HG02938 (cell line): ENCODE data around the gene RRAGC.
"Not testable (repeated sequence)": the region's sequence is repeated elsewhere in the genome, so short reads cannot be mapped to it uniquely, and the experiment has no call there.

Experiments
- ATAC-seq: cut with Tn5 transposase; IDR thresholded peaks from one replicate; pipeline ENCODE4 v1.9.1; 2021; ENCODE audit warnings: mild to moderate bottlenecking, moderate library complexity; ENCODE audit not compliant: unreplicated experiment

The RRAGC gene

DNA sequence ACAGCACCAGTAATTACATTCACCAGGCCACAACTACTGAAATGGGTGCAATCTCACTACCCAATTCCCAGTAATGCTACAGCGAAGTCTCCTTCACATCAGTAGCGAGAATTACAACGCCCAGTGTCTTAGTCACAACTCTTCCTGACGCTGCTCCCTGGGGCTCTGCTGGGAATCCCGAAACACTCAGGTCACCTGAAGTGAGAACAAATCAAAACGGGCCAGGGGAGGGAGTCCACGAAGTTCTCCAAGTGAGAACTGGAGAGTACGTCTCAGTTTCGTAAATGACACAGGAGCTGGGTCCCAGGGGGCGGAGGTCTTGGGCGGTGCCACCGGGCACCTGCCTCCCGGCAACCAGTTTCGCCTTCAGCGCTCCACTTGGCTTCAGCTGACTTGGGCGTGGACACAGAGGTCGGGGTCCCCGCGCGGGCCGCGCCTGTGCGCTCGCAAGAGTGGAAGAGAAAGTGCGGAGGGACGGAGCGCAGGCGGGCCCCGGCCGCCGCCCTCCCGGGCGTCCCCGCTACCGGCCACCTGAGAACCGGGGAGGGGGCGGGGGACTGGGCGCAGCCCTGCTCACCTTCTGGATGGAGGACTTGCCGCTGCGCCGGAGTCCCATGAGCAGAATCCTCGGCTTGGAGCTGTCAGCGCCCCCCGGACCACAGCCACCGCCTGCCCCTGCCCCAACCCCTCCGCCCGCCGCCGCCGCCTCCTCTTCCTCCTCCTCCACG lies 575 bp downstream of the RRAGC start:
- peak; percentile 24 for ATAC-seq

DNA sequence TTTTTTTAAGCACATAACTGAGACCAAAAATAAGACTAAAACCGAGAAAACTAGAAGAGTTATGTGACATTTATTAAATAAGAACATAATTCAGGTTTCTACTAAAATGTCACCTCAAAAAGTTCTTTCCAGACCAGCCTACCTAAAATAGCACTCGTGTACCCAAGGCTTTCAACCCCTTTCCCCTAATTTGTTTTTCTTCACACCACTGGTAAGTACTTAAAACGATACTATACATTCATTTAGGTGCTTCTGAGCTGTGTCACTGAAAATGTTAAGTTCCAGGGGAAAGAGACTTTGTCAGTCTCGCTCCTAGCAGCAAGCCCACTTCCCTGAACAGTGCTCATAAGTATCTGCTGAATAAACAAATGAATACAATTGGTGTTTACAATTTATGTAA lies 6.8 kb downstream of the RRAGC start:
- ATAC-seq, result no peak

DNA sequence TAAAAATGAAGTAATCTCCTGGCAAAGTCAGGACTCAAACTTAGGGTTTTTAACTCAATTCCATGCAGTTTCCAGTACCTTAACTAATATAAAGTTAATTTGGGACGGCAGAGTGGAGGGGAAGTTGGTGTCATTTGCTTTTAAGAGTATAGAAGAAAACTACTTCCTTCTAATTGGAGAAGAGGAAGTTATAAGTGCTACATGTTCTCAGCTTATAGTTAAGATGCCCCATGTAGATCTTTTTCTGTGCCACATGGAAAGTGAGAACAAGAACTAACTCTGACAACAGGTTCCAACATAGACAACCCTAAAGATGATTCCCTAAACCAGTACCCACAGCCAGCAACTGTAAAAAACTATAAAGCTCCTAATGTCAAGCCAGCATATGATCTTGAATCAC lies 11.5 kb downstream of the RRAGC start:
- no peak for ATAC-seq

DNA sequence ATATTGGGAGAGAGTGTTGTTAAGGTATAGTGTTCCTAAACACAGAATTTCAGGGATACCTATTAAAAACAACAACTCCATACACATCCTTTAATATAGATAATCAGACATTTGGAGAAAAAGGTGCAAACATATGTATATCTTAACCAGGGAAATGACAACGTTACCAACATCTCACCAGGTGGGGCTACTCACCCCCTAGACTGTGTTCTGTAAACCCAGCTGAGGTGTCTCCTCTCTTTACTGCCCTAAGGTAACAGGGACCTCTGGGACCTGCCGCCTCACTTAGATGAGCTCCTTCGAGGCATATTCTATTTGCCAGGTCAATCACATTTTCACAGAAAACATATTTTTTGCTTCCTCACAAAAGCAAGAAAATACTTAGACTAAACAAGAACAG lies 13.4 kb downstream of the RRAGC start:
- no peak for ATAC-seq

DNA sequence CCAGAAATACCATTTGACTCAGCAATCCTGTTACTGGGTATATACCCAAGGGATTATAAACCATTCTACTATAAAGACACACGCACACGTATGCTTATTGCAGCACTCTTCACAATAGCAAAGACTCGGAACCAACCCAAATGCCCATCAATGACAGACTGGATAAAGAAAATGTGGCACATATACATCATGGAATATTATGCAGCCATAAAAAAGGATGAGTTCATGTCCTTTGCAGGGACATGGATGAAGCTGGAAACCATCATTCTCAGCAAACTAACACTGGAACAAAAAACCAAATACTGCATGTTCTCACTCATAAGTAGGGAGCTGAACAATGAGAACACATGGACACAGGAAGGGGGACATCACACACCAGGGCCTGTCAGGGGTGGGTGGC lies 14.5 kb downstream of the RRAGC start:
- not testable (repeated sequence) for ATAC-seq

DNA sequence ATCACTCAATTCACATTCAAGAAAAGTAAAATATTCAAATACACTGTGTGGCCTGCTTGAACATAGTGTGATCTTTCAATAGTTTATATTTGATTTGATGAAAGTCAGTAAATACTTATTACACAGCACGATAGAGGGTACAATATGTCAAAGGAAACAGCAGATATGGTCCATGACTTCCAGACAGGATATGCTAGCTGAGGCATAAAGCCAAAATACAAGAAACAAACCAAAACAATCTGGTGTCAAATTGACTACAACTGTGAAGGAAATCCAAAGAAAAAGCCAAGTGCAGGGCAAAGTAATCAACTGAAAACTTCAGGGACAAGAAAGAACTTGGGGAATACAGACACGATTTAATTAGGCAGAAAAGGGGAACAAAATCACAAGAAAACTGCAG lies 19.3 kb downstream of the RRAGC start:
- no peak for ATAC-seq

DNA sequence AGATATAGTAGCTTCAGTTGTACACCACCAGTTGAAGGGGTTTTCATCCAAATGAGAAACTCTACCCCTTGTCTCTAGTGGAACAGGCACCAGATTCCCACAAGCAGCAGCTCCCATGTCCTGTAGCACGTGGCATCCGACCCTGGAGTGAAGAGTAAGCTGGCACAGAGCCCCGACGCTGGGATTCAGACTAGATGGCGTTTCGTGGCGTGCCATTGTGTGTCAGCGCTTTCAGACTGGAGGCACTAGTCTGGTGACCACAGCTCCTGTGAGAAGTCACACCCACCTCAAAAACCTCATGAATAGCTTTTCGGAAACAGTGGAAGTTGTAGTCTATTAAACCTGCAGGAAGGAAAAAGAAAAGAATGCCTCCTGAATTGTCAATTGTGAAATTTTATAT lies 20.2 kb downstream of the RRAGC start:
- ATAC-seq, result no peak

DNA sequence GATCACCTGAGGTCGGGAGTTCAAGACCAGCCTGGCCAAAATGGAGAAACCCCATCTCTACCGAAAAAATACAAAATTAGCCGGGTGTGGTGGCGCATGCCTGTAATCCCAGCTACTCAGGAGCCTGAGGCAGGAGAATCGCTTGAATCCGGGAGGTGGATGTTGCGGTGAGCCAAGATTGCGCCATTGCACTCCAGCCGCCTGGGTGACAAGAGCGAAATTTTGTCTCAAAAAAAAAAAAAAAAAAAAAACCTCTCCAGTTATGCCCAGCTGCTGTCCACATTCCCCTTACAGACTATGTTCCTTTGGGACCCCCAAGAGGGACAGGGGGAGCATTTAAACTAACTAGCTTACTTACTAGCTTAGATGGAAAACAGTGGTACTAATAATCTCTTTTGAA lies 23.3 kb downstream of the RRAGC start:
- ATAC-seq, result not testable (repeated sequence)

DNA sequence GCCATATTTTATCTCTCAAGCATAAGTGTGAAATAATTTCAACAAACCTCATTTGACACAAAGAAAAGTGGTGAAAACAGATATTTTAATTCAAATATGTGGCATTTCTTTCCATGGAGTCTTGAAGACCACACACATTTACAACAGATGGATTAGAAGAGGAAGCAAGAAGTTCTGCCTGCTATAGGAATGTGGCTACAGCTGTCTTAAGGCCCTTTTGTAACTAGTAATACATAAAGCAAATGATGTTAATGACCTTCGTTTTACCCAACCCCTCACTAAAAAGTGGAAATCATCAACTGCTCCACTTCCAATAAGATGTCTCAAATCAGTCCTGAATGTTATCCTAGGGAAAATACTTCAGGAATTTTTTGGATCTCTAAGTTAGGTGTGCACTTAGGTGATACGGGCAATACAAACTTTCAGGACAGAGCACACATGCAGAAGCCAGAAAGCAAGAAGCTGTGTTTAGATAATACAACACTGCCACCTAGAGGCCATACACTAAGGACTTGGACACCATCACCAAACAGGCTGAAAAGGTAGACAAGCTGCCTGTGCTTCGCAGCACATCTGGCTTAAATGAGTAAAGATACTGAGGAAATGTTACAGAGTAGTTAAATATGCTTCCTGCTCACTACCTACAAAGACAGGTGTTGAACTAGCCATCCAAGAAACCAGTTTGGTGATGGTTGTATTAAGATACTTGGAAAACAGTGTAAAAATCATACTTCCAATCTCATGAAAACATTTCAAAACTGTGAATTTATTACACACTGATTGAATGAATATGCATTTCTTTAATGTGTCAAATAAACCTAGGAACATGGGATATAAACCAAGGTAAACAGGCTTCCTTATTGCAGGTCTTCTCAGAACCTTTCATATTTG lies 24.4 kb downstream of the RRAGC start:
- no peak for ATAC-seq

DNA sequence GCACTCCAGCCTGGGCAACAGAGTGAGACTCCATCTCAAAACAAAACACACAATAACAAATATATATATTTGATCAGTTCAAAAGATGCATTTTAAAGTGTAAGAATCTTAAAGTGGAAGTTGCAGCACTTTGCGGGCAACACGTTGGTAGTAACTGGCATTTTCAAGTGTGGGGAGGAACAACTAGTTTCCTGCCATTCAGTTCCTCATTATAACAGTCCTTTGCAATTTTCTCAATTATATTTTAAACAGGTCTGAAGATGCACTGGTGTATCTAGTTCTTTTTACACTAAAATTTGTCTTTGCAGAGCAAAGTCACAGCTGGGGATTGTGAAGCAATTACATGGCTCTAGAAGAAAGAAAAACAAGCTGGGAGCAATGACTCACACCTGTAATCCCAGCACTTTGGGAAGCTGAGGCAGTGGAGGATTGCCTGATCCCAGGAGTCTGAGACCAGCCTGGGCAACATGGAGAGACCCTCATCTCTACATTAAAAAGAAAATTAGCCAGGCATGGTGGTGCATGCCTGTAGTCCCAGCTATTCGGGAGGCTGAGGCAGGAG lies 25.3 kb downstream of the RRAGC start:
- no peak for ATAC-seq

DNA sequence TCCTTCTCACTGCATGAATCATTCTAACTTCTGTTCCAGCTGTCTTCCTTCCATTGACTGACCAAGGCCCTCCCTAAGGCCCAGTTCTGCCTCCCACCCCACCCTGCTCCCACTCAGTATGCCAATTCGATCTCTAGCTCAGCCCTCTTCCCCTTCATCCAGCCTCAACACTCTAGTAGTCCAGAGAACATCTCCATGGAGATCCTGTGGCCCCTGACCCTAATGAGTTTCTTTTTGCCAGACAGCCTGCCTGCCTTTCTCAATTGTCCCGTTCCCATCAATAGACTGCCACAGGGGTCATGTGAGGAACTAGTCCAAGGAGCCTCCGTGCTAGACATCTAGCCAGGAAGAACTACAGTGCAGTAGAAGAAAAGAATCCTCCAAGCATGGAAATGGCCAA lies 26.4 kb downstream of the RRAGC start:
- no peak for ATAC-seq

DNA sequence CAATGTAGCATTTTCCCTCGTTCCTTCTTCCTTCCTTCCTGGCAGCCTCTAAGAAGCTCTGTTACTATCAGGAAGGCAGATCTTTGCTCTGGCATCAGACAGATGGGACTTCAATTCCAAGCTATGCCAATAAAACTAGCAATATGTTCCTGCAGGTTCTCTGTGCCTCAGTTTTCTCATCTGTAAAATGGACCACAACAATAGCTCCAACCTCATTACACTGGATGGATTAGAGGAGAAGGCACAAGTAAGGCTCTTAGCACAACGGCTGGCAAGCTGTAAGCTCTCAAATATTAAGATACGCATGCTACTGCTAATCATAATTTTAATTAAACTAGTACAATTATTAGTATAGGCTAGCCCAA lies 27.2 kb downstream of the RRAGC start:
- no peak for ATAC-seq

DNA sequence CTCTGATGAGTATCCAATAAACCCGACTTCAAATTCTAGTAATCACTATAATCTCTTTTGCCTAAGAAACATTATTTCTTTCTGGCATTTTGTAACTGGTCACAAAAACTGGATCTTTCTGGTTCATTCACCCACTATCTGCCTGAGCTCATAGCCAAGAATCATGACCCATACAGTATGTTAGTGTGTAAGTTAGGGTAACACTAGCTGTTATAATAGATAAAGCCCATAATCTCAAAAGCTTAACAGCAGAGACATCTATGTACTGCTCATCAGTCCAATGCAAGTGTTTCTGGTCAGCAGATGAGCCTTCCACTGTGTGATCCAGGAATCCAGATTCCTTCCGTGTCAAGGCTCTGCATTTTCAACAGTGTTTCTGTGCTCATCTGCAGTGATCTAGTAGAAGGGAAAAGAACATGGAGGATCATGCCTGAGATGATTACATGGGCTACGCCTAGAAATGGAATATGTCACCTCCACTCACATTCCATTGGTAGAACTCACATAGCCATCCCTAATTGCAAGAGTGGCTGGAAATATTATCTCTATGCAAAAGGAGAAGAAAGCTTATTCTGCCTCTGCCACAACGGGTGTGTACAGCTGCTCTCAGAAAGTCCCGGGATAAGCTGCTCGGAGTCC lies 27.7 kb downstream of the RRAGC start:
- no peak for ATAC-seq

DNA sequence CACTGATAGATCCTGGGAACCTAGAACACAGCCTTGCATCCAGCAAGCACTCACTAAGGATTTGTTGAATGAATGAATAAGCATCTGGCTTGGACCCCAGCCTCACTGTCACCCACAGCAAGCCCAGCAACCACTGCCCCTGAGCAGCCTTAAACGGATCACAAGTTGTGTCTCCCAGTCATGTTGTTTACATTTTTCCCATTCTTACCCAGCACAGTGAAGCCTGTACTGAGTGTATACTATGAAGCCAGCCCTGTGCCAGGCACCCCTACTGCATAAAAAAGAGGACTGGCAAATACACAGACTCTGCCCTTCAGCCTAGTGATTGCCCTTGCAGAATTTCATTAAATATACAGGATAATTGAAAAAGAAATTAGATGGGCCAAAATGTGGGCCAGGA lies 30.2 kb downstream of the RRAGC start:
- ATAC-seq, result no peak

DNA sequence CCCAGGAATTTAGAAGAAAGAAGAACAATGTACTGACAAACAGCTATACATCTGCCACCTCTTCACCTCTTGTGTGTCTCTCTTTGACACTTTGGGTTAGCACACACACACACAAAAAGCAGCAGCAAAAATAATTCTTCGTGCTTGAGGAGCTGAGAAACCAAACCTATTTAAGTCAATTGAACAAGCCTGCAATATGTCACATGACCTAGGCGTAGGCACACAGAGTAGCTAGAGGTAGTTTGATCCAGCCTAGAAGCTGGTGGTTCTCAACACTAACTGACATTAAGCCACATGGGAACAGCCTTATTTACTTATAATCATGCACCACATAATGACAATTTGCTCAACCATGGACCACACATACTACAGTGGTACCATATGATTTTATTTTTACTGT lies 32.3 kb downstream of the RRAGC start:
- ATAC-seq, result no peak

DNA sequence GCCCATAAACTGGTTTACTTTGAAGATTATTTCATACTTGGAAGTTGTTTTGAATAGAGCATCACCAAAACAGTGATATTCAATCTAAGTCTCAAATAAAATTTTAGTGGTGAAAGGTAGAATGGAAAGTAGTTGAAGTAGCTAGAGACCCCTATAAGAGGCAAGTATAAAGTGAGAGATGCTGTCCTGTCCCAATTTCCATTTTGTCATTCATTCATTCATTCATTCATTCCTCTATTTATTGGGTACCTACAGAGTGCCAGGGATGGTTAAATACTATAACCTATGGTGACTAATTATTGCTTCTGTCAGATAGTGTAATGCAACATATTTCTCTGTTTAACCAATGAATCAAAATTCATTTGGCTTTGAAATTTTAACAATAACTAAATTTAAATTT lies 32.7 kb downstream of the RRAGC start:
- no peak for ATAC-seq

DNA sequence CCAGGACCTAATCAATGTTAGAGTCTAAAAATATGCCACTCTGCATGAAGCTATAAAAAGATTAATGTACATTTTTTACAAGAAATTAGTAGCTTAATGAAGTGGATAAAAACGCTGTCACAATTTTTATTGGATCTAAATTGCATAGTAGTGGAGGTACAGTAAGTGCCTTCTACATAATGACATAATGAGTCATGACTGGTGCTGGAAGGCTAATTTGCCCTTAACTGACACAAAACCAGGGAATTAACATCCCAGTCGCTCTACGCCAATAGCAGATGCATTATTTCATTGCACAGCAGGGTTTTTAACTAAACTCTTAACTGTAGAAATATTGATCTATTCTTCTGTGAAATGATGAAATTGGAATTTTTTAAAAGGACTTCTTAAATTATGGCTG lies 33.3 kb downstream of the RRAGC start:
- ATAC-seq, result no peak

DNA sequence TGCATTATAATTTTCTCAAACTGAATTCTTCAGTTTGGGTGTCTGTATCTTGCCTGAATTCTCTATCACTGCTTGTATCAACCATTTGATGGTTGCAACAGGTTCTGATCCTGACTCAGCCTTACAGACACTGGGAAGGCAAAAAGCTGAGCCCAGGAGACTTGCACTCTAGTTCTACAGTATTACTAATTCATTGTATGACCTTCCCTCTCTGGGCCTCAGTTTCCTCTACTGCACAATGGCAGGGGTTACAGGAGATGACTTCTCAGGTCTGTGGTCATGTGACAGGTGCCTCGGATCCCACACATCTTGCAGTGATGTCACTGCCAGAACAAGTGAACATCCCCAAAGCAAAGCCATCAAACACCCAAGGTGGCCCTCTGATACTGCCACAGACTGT lies 38.7 kb downstream of the RRAGC start:
- ATAC-seq, result no peak

DNA sequence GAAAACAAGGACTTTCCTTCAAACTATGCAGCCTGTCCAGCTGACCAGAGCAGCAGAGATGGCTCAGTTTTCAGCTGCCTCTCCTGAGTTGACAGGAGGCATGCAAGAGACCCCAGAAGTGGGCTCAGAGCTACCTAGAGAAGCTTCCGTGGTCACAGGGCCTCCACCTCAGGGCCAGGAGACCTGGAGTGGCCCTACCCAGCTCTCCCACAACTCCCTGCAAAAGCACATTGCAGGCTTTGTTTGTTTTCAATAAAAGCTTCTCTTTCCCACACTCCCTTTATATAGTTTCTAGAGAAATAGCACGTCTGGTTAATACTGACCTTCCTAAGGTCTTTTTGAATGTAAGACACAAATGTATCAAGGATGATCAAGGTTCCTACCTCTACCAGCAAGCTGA lies 40.1 kb downstream of the RRAGC start:
- ATAC-seq, result no peak

DNA sequence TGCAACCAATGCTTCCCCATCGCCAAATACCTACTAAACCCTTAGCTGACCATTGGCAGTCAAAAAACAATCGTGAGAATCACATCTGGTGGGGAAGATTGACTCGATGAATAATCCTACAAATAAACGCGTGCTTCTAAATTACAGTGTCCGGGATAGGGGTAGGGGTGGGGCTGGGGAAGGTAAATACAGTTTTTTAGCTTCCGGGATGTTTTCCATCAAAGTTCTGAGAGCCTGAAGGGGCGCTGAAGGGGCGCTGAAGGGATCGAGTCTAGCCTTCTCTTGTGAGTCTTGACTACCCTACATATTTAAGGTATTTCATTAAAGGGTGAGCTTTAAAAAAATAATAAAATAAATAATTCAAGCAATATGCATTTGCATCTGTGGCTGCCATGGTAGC lies 40.5 kb downstream of the RRAGC start:
- no peak for ATAC-seq

DNA sequence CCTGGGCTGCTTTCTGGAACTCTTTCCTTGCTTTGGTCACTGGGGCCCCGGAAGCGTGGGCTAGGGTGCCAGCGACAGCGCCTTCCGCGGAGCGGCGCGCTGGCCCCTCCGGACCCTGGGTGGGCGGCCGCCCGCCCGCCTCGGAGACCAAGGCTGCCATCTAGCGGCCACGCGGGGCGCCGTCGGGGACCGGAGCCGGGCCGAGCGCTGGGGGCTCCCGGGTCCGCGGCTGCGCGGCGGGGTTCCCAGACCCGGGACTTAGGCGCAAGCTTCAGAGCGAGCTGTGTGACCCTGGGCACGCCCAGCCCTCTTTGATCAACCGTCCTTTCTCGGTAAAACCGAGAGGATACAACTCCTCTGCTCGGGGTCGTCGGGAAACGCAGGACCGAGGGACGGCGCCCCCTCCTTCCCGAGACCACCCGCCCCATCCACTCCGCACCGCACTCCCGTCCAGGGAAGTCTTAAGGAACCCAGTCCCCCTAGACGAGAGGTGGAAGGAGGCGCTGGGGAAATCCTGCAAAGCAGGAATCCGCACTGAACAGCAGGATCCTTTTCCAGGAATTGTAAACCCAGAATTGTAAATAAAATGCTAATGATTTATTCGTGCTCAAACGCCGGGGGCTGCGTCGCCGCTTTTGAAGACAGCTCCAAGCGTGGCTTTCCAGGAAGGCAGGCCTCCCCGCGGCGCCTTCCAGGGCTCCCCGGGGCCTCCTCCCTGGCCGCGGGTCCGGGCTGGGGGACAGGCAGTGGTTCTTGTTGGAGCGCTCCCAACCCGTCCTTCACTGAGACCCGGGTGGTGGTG lies 41.2 kb downstream of the RRAGC start:
- ATAC-seq, result no peak
